AG10803 (cell line): Measurements from ENCODE around the gene WWP2.

Experiments used
- DNase-seq: peaks from one replicate; pipeline ENCODE4 v3.0.0; 2010; ENCODE audit warnings: low read depth
- H3K4me3 ChIP-seq: 2 replicates; pipeline ENCODE4 v1.5.1; 2011; ENCODE audit warnings: mild to moderate bottlenecking, low read length, control low read depth
- CTCF ChIP-seq: conservative IDR thresholded peaks from 2 replicates; pipeline ENCODE4 v1.5.1; 2011; ENCODE audit warnings: mild to moderate bottlenecking, low read length, control low read depth, inconsistent platforms

WWP2 gene

DNA sequence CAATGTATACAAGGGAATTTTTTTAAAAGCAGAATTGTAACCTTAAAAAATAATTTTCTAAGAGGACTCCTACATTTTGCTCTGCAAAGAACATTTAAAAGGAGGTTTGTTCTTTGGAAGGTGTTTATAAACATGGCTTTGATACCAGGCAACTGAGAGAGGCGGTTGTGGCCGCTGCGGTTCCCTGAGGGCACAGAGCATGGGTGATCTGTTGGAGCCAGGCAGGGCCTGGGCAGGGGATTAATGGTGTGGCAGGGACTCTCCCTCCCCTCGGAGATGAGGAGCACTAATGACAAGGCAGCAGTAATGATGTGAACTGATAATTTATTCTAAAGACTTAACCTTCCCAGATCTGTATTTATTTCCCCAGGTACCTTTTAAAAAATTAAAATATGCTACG lies 65.4 kb downstream of the WWP2 start:
- no peak for DNase-seq
- no peak for TF ChIP-seq CTCF
- no peak overlapping the region for H3K4me3 ChIP-seq

DNA sequence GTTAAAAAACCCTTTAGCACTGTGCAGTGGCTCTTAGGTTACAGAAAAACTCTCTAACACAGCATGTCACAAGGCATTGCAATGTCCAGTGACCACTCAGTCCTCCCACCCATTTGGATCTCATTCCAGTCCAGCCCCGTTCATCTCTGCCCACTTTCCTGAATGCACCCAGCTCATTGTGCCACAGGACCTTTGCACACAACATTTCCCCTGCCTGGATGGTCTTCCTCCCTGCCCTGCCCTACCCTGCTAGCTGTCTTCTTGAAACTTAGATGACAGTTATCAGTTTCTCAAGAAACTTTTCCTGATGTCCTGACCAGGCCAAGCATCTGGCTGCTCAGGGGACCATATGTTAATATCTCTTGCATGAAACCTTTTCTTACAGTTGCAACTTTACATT lies 67.2 kb downstream of the WWP2 start:
- TF ChIP-seq CTCF = no peak
- no peak for DNase-seq
- H3K4me3 ChIP-seq = no peak overlapping the region

DNA sequence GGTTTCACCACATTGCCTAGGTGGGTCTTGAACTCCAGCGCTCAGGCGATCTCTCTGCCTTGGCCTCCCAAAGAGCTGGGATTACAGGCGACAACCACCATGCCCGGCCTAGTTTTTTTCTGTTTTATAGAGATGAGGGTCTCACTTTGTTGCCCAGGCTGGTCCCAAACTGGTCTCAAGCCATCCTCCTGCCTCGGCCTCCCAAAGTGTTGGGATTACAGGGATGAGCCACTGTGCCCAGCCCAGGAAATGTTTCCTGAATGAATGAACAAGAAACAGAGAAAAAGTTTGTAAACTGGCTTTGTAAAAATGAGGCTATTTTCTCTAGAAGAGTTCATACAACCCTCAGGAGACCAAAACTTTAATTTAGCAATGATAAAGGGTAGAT lies 68.0 kb downstream of the WWP2 start:
- no peak overlapping the region for H3K4me3 ChIP-seq
- TF ChIP-seq CTCF = no peak
- no peak for DNase-seq

- DNase-seq = no peak
- no peak overlapping the region for H3K4me3 ChIP-seq
- no peak for TF ChIP-seq CTCF
These were observed 68.5 kb downstream of the WWP2 start for GRCh38 chr16:69830534-69831211.

DNA sequence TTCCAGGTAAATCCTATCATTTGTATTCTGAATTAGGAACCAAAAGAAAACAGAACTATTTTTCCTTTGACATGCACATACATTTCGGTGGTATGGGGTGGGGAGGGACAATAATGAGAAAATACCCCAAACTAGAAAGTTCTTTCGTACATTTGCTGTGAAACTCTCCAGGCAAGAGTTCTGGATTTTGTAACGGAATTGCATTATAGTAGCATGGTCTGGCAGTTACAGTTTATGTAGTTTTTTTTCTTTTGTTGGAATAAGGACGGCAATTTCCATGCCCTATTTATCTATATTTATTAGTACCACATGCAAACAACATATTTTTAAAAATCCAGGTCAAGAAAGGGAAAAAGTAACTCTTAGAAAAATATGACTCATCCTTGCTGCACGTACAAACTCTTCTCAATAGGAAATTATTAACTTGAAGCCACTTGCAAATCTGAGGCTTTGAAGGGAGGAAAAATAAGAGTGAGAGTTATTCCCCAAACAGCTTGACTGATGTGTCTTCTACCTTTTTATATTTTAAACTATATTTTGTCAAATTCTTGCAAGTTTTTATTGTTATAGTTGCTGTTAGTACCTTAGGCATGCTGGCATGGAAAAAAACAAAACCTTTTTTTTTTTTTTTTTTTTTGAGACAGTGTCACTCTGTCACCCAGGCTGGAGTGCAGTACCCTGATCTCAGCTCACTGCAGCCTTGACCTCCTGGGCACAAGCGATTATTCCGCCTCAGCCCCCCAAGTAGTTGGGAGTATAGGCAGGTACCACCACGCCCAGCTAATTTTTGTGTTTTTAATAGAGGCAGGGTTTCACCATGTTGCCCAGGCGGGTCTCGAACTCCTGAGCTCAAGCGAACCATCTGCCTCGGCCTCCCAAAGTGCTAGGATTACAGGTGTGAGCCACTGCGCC lies 69.3 kb downstream of the WWP2 start:
- DNase-seq = peak; percentile 59

DNA sequence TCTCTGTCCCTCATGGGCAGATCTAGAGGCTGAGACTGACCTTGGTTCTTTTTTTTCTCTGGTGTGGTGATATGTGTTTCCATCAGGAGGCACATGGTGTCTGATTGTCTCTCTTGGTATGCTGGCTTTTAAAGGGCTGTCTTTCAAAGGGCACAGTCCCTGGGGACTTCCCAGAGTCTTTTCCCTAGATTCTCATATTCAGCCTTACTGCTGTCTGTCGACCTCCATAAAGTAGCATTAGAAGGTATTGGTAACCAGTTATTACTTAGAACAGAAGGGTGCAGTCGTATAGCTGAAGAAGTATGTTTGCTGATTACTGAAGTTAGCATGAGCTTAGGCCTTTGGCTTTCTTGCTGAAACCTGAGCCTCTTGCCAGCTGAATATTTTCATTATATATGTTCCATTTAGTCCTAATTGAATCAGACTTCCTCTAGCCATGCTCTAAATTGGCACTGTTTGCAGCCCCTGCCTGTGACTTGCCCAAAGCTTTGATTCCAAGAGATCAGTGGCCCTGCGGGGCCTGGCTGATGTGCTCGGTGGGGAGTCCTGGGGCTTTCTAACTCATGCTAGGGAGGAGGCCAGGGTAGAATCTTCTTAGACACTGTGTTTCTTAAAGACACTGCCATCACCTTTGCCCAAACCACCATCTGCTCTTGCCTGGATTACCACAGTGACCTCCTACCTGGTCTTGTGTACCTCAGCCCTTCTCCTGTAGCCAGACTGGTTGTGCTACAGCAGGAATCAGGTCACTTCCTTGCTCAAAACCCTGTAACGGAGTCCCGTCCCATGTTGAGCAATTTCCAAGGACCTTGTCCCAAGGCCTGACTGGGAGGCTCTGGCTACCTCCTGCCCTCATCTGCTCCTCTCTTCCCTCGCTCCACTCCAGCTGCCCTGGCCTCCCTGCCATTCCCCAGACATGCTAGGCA lies 71.5 kb downstream of the WWP2 start:
- H3K4me3 ChIP-seq = no peak overlapping the region
- DNase-seq = peak; percentile 17
- TF ChIP-seq CTCF = no peak

More for the DNA sequence above, 69.3 kb downstream of the WWP2 start:
- no peak for TF ChIP-seq CTCF
- H3K4me3 ChIP-seq = no peak overlapping the region
